Mesenchymal stem cell (in vitro differentiated cells and primary cell): Measurements from ENCODE around the gene TAF8.

ENCODE experiments used
- DNase-seq: peaks from one replicate; pipeline ENCODE4 v3.0.0-alpha.2; 2013
- H2AFZ ChIP-seq: one replicate; pipeline ENCODE4 v1.6.1; 2013; ENCODE audit warnings: low read depth, mild to moderate bottlenecking, control low read depth, inconsistent platforms, low read length, moderate library complexity
- H2AK5ac ChIP-seq: 2 replicates; pipeline ENCODE4 v1.6.1; 2013; ENCODE audit warnings: low read length, moderate library complexity, mild to moderate bottlenecking, inconsistent platforms; ENCODE audit not compliant: severe bottlenecking
- H2BK120ac ChIP-seq: one replicate; pipeline ENCODE4 v1.6.1; 2013; ENCODE audit warnings: low read depth, mild to moderate bottlenecking, inconsistent platforms, low read length, moderate library complexity
- H2BK12ac ChIP-seq, 2 experiments: one replicate each; pipeline ENCODE4 v1.6.1; 2013; ENCODE audit warnings: inconsistent platforms in 2 of 2, low read length in 2 of 2, mild to moderate bottlenecking in 2 of 2, moderate library complexity in 2 of 2, control low read depth in 1 of 2
- H2BK15ac ChIP-seq: one replicate; pipeline ENCODE4 v1.6.1; 2013; ENCODE audit warnings: mild to moderate bottlenecking, low read depth, inconsistent platforms; ENCODE audit not compliant: poor library complexity, severe bottlenecking
- H2BK5ac ChIP-seq: 2 replicates; pipeline ENCODE4 v1.6.1; 2013; ENCODE audit warnings: low read depth, mild to moderate bottlenecking, low read length, control low read depth, inconsistent platforms; ENCODE audit not compliant: poor library complexity, severe bottlenecking
- H3K14ac ChIP-seq, 2 experiments: one replicate each; pipeline ENCODE4 v1.6.1; 2013; ENCODE audit warnings: inconsistent platforms in 2 of 2, low read length in 2 of 2, control low read depth in 1 of 2, mild to moderate bottlenecking in 1 of 2, moderate library complexity in 1 of 2
- H3K18ac ChIP-seq, 2 experiments: one replicate each; pipeline ENCODE4 v1.6.1; 2013; ENCODE audit warnings: inconsistent platforms in 2 of 2, low read length in 2 of 2, control low read depth in 1 of 2, low read depth in 1 of 2, mild to moderate bottlenecking in 1 of 2
- H3K23ac ChIP-seq, 2 experiments: one replicate each; pipeline ENCODE4 v1.6.1; 2013; ENCODE audit warnings: inconsistent platforms in 2 of 2, low read length in 2 of 2, mild to moderate bottlenecking in 2 of 2, moderate library complexity in 2 of 2, control low read depth in 1 of 2
- H3K27ac ChIP-seq: 2 replicates; pipeline ENCODE4 v1.5.1; 2013; ENCODE audit warnings: mild to moderate bottlenecking, moderate library complexity, low read length, control low read depth, inconsistent platforms; ENCODE audit not compliant: poor library complexity, severe bottlenecking
- H3K27me3 ChIP-seq, 2 experiments: 2 replicates each; pipeline versions ENCODE4 v1.6.1 to v1.7.0; 2013; ENCODE audit warnings: low read length in 2 of 2, mild to moderate bottlenecking in 2 of 2, moderate library complexity in 2 of 2, control low read depth in 1 of 2, inconsistent platforms in 1 of 2; ENCODE audit not compliant: control insufficient read depth in 1 of 2, insufficient read depth in 1 of 2
- H3K36me3 ChIP-seq, 2 experiments: 2 replicates each; pipeline versions ENCODE4 v1.6.1 to v1.7.0; 2013; ENCODE audit warnings: low read length in 2 of 2, control low read depth in 1 of 2, inconsistent platforms in 1 of 2, low read depth in 1 of 2, mild to moderate bottlenecking in 1 of 2; ENCODE audit not compliant: insufficient read depth in 2 of 2, control insufficient read depth in 1 of 2
- H3K4ac ChIP-seq, 2 experiments: one replicate each; pipeline ENCODE4 v1.6.1; 2013; ENCODE audit warnings: inconsistent platforms in 2 of 2, low read length in 2 of 2, mild to moderate bottlenecking in 2 of 2, moderate library complexity in 2 of 2, control low read depth in 1 of 2, low read depth in 1 of 2
- H3K4me1 ChIP-seq: 2 replicates; pipeline ENCODE4 v1.6.1; 2013; ENCODE audit warnings: low read depth, low read length, control low read depth; ENCODE audit not compliant: control insufficient read depth, insufficient read depth
- H3K4me2 ChIP-seq: 2 replicates; pipeline ENCODE4 v1.6.1; 2013; ENCODE audit warnings: low read length, mild to moderate bottlenecking, inconsistent platforms; ENCODE audit not compliant: poor library complexity, severe bottlenecking
- H3K4me3 ChIP-seq, 2 experiments: 2 replicates each; pipeline versions ENCODE4 v1.5.1 to v1.7.0; 2013; ENCODE audit warnings: low read length in 2 of 2, mild to moderate bottlenecking in 2 of 2, control low read depth in 1 of 2, low read depth in 1 of 2; ENCODE audit not compliant: insufficient read depth in 1 of 2
- H3K79me1 ChIP-seq: replicated peaks from 2 replicates; pipeline ENCODE4 v1.6.1; 2013; ENCODE audit warnings: mild to moderate bottlenecking, control low read depth, low read length, inconsistent platforms; ENCODE audit not compliant: poor library complexity, severe bottlenecking
- H3K9ac ChIP-seq: 2 replicates; pipeline ENCODE4 v1.7.0; 2013; ENCODE audit warnings: mild to moderate bottlenecking, low read length, moderate library complexity
- H3K9me3 ChIP-seq: 2 replicates; pipeline ENCODE4 v1.7.0; 2013; ENCODE audit warnings: mild to moderate bottlenecking, low read length; ENCODE audit not compliant: control insufficient read depth
- H4K8ac ChIP-seq: one replicate; pipeline ENCODE4 v1.6.1; 2013; ENCODE audit warnings: inconsistent platforms, mild to moderate bottlenecking, low read length, moderate library complexity
- H4K91ac ChIP-seq: one replicate; pipeline ENCODE4 v1.6.1; 2013; ENCODE audit warnings: mild to moderate bottlenecking, low read length, inconsistent platforms
- WGBS: methylation state at CpG from one replicate; pipeline ENCODE4 v1.1.7; 2013; ENCODE audit warnings: mixed read lengths; 5-methylcytosine and 5-hydroxymethylcytosine counted together

The TAF8 gene

DNA sequence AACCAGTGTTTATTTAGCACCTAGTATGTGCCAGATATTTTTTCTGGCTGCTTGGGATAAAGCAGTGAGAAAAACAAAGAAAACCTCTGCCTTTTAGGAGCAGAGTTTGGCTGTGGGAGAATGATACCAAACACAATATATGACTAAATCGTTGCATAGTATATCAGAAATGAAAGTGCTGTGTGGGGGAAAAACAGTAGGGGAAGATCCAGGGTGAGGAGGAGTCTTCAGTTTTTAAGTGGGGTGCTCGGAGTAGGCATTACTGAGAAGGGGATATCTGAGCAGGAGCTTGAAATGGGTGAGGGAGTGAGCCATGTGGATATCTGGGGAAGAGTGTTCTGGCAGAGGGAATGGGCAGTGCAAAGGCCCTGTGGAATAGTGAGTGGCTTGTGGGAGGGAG, 23.0 kb downstream of the TAF8 start:
- no peaks in the 10 kb centered on the region for H3K9me3 ChIP-seq
- H3K4ac ChIP-seq = no peak overlapping the region
- H4K8ac ChIP-seq = no peak overlapping the region
- no peak overlapping the region for H3K14ac ChIP-seq
- no peak overlapping the region for H2AFZ ChIP-seq
- H2BK12ac ChIP-seq = no peak overlapping the region
- H4K91ac ChIP-seq = no peak overlapping the region
- no peaks in the 10 kb centered on the region for H3K27me3 ChIP-seq
- H3K4me2 ChIP-seq = no peak overlapping the region
- H3K36me3 ChIP-seq = peaks cover 64 to 79% of the 10 kb centered on the region in 2 experiments
- WGBS = 97% methylated on average over 2 of the region's 2 CpGs
- peaks cover 7% of the 10 kb centered on the region for H3K79me1 ChIP-seq
- no peak overlapping the region for H2BK15ac ChIP-seq
- H3K4me3 ChIP-seq = no peak overlapping the region
- H2BK120ac ChIP-seq = no peak overlapping the region
- H2AK5ac ChIP-seq = no peak overlapping the region
- no peak overlapping the region for H2BK5ac ChIP-seq
- DNase-seq = no peak
- no peak overlapping the region for H3K27ac ChIP-seq
- H3K4me1 ChIP-seq = peaks cover 2% of the 10 kb centered on the region
- no peak overlapping the region for H3K9ac ChIP-seq
- no peak overlapping the region for H3K23ac ChIP-seq
- H3K18ac ChIP-seq = no peak overlapping the region

DNA sequence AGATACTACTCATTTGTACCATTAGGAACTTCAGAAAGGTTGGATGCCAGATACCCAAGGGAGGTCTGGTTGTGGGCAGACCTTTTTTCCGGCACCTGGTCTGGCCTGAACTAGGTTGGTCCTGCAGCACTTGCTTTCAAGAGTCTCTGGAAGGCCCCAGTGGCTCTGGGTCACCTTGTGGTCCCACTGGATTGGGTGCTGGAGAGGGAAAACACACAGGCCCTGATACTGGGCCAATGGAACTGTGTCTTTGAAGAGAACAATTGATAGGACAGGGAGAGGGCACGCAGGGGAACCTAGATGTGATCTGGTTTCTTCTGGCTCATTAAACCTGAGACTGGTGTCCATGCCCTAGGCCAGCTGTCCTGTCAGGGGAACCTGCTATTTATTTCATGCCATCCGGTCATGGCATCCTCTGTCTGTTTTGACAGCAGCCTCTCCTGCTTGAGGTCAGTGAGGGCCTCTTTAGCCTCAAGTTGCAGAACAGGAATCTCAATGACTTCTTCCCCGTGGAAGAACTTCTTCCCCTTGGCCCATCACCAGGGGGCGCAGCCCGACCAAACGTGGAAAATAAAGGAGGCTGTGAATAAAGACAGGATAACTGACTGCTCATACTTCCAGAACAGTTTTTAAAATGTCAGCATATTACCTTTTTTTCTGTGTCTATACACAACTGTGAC, 25.0 kb downstream of the TAF8 start:
- no peak overlapping the region for H3K4me2 ChIP-seq
- H2BK120ac ChIP-seq = no peak overlapping the region
- H2BK12ac ChIP-seq = no peak overlapping the region
- H3K23ac ChIP-seq = no peak overlapping the region
- no peak overlapping the region for H3K14ac ChIP-seq
- no peak overlapping the region for H3K9ac ChIP-seq
- peaks cover 58 to 72% of the 10 kb centered on the region in 2 experiments for H3K36me3 ChIP-seq
- H3K4ac ChIP-seq = no peak overlapping the region
- 75% methylated on average over 3 of the region's 7 CpGs for WGBS
- H2BK5ac ChIP-seq = no peak overlapping the region
- peak; percentile 71 for DNase-seq
- H3K4me1 ChIP-seq = peaks cover 2% of the 10 kb centered on the region
- no peak overlapping the region for H2AK5ac ChIP-seq
- H4K91ac ChIP-seq = no peak overlapping the region
- H3K9me3 ChIP-seq = no peaks in the 10 kb centered on the region
- H2AFZ ChIP-seq = no peak overlapping the region
- peaks cover 9% of the 10 kb centered on the region for H3K79me1 ChIP-seq
- H3K27me3 ChIP-seq = no peaks in the 10 kb centered on the region
- no peak overlapping the region for H3K4me3 ChIP-seq
- H2BK15ac ChIP-seq = no peak overlapping the region
- H3K27ac ChIP-seq = peak overlapping the region; percentile 28
- no peak overlapping the region for H3K18ac ChIP-seq
- H4K8ac ChIP-seq = no peak overlapping the region

DNA sequence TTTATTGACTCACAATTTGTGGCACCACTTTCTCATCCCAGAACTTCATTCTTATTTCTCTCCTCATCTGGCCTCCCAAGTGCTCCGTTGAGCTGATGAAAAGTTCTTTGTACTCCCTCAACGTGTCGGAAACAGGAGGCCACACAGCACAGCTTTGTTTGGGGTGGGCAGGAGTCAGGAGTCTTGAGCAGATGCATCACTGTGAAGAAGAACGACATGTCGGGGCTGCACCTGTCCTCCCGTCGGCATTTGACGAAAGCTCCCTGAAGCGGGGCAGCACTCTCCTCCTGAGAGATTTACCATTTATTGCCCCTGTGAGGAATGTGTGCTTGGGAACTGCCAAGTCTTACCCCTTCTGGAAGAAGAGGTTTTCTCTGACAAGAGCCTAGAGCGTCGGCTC, 28.1 kb downstream of the TAF8 start:
- Histone ChIP-seq H3K4ac (no peak overlapping the region), H2BK120ac (no peak overlapping the region), H3K27me3 (no peaks in the 10 kb centered on the region), H3K14ac (no peak overlapping the region), H3K4me2 (no peak overlapping the region), H3K18ac (no peak overlapping the region), H3K27ac (no peak overlapping the region), H2AK5ac (no peak overlapping the region), H3K23ac (no peak overlapping the region), H2BK12ac (no peak overlapping the region), H3K9me3 (no peaks in the 10 kb centered on the region), H3K36me3 (peaks cover 46 to 59% of the 10 kb centered on the region in 2 experiments), H3K4me3 (no peak overlapping the region), H3K4me1 (peaks cover 2% of the 10 kb centered on the region), H3K79me1 (peaks cover 7% of the 10 kb centered on the region), H4K91ac (no peak overlapping the region), H2BK5ac (no peak overlapping the region), H2BK15ac (no peak overlapping the region), H4K8ac (no peak overlapping the region), H2AFZ (peak overlapping the region; percentile 30), H3K9ac (no peak overlapping the region)
- no peak for DNase-seq
- 97% methylated on average over 11 of the region's 11 CpGs for WGBS

DNA sequence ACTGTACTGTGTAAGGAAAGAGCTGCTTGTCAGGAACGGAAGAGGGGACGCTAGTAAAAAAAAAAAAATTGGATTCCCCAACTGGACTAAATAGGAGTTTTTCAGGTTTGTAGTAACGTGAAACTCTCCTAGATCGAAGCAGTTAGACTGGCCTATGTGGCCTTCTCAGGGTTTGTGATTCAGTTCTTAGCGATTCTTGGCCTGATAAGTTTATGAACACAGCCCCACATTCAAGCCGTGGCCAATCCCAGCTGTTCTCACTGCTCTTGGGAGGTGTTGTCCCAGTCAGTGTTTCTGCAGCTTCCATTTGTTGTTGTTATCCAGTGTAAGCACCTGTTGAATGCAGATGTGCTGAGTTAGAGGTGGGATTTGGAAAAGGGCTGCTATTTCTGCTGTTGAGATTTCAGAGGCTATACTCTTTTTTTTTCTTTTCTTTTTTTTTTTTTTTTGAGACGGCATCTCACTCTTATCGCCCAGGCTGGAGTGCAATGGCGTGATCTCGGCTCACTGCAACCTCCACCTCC, 29.7 kb downstream of the TAF8 start:
- WGBS = 96% methylated on average over 10 of the region's 10 CpGs
- H3K27ac ChIP-seq = no peak overlapping the region

More for the DNA sequence above, 29.7 kb downstream of the TAF8 start:
- Histone ChIP-seq H3K9me3 (no peaks in the 10 kb centered on the region), H2BK12ac (no peak overlapping the region), H2BK5ac (no peak overlapping the region), H3K23ac (no peak overlapping the region), H3K27me3 (no peaks in the 10 kb centered on the region), H2BK15ac (no peak overlapping the region), H4K91ac (no peak overlapping the region), H3K4ac (no peak overlapping the region), H3K4me3 (no peak overlapping the region), H3K14ac (no peak overlapping the region), H4K8ac (no peak overlapping the region), H3K4me1 (peaks cover 2% of the 10 kb centered on the region), H3K79me1 (peaks cover 7% of the 10 kb centered on the region), H3K18ac (no peak overlapping the region), H3K9ac (no peak overlapping the region), H2AK5ac (no peak overlapping the region), H3K36me3 (peaks cover 34 to 48% of the 10 kb centered on the region in 2 experiments), H2BK120ac (no peak overlapping the region), H2AFZ (no peak overlapping the region), H3K4me2 (no peak overlapping the region)
- no peak for DNase-seq
